ENCODE measurements around the gene ARHGAP8.

ARHGAP8 gene

GRCh38 chr22:44802071-44802700 lies 49.8 kb downstream of the ARHGAP8 start:
- DNase-seq (ENCODE audit: low read depth in 2 of 2) = no peak

DNA sequence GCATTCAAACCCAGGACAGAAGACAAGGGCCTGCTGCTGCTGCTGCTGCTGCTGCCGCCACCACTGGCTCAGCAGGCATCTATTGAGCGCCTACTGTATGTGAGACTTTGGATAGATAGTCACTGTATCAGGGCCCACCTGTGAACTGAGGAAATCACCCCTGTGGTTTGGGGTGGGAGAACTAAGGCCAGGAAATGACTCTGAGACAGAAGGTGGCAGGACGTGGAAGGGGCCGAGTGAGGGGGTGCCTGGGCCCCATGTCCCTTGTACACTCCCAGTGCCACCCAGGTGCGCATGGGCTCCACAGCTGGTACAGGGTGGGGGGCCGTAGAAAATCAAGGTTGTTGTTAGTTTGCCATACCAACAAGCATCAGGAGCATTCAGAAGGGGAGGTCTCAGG lies 50.6 kb downstream of the ARHGAP8 start:
- no peak for DNase-seq (ENCODE audit: low read depth in 2 of 2)

DNA sequence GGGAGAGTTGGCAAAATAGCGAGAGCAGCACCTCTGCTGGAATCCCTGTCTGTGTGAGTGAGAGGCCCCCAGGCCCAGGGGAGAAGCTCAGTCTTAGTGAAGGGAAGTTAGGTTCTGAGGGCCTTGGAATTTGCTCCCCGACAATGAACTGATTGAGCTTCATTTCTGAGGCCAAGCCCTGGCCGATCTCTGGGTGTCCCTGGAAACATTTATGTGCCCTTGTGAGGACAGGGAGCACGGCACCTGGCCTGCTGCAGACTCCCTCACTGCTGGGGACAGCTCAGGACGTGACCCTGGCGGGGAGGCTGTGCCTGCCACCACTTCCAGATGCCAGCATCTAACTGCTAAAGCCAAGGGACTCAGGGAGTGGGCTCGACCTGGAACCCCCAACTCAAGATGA lies 52.0 kb downstream of the ARHGAP8 start:
- no peak for DNase-seq (ENCODE audit: low read depth in 2 of 2)

- DNase-seq (ENCODE audit: low read depth in 2 of 2) = no peak
Observed at GRCh38 chr22:44805711-44806110, 53.3 kb downstream of the ARHGAP8 start.

GRCh38 chr22:44807232-44807631 lies 54.9 kb downstream of the ARHGAP8 start:
- DNase-seq (ENCODE audit: low read depth in 2 of 2) = no peak

GRCh38 chr22:44807915-44808690 lies 55.7 kb downstream of the ARHGAP8 start:
- no peak for DNase-seq (ENCODE audit: low read depth in 2 of 2)

DNA sequence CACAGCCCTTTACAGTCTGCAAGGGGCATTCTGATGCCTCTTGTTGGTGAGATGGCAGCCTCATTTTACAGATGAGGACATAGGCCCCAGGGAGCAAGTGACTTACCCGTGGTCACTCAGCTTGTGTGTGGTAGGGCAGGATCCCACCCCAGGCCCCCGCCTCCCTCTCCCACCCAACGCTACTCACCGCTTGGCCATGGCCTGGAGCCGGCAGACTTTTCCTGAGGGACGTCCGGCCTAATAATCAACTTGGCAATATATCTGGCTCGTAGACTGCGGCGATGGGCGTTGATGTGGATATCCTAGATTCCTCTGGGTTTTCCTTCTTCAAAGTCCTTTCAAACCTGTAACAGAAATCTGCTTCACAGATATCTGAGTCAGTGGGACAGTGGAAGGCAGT lies 57.1 kb downstream of the ARHGAP8 start:
- no peak for DNase-seq (ENCODE audit: low read depth in 2 of 2)

GRCh38 chr22:44811141-44811540 lies 58.8 kb downstream of the ARHGAP8 start:
- no peak for DNase-seq (ENCODE audit: low read depth in 2 of 2)

DNA sequence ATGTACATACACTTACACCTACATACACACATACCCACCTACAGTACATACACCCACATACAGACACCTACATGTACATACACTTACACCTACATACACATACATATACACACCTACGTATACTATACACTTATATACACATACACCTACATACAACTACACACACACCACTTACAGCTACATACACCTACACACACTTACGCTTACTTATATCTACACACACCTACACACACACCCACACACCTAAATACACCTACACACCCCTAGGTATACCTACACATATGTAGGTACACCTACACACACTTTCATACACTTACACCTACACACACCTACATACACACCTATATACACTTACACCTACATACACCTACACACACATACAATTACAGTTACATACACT lies 61.0 kb downstream of the ARHGAP8 start:
- no peak for DNase-seq (ENCODE audit: low read depth in 2 of 2)

GRCh38 chr22:44814266-44815098 lies 62.1 kb downstream of the ARHGAP8 start:
- DNase-seq (ENCODE audit: low read depth in 2 of 2) = no peak

- no peak for DNase-seq (ENCODE audit: low read depth in 2 of 2)
Observed at GRCh38 chr22:44815099-44816070, 63.0 kb downstream of the ARHGAP8 start.

- no peak for DNase-seq (ENCODE audit: low read depth in 2 of 2)
Observed at GRCh38 chr22:44816141-44816540, 63.8 kb downstream of the ARHGAP8 start.

DNA sequence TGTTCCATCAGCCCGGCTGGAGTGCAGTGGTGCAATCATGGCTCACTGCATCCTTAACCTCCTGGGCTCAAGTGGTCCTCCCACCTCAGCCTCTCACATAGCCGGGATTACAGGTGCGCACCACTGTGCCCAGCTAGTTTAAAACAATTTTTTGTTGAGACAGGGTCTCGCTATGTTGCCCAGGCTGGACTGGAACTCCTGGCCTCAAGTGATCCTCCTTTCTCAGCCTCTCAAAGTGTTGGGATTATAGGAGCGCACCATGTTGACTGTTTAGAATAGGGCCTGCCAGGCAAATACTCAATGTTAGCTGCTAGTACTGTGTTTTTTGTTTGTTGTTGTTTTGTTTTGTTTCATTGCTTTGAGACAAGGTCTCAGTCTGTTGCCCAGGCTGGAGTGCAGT lies 66.4 kb downstream of the ARHGAP8 start:
- DNase-seq (ENCODE audit: low read depth in 2 of 2) = no peak

GRCh38 chr22:44819966-44820631 lies 67.7 kb downstream of the ARHGAP8 start:
- no peak for DNase-seq (ENCODE audit: low read depth in 2 of 2)

DNA sequence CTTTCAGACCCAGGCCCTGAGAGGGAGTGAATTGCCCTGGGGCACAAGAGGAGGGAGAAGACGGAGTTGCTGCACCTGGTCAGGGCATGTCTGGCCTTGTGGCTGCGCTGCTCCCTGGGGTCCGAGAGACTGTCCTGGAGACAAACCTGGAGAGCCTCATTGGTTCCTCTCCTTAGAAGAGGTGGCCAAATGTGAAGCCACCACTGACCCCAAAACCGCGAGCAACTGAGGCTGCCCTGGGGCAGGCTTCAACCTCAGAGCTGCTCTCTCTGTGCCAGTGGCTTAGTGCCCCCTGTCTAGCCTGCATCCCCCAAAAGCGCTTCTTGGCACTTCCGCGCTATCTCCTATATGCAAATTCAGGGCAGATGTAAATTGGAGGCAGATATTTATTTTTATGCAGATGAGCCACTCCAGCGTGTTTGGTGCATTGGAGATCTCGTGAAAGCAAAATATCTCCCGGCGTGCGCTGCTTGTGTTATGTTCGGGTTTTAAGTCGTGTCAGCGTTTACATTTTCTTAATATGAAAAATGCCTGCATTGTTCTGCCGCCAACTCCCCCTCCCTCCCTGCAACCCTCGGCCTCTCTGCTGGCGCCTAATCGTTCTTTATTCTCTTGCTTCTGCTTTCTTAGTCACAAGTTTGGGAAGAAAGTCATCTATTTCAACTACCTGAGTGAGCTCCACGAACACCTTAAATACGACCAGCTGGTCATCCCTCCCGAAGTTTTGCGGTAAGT lies 69.5 kb downstream of the ARHGAP8 start:
- no peak for DNase-seq (ENCODE audit: low read depth in 2 of 2)

DNA sequence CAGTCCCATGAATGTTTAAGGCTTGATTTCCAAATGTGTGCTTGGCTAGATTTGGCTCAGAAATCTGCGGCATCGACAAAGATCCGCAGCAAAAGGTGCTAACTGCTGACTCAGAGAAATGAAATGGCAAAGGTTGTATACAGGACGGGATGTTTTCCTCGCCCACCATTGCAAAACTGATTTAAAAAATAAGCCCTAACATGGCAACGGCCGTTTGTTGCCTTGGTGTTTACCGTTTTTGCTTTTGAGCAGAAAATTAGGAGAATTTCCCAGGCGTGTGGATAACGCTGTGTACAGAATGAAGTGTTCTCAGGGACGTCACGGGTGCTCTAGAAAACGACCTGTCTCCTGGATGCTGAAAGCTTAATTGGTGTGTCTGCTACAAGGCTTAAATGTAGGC lies 70.2 kb downstream of the ARHGAP8 start:
- DNase-seq (ENCODE audit: low read depth in 2 of 2) = no peak

GRCh38 chr22:44823396-44823795 lies 71.0 kb downstream of the ARHGAP8 start:
- no peak for DNase-seq (ENCODE audit: low read depth in 2 of 2)

DNA sequence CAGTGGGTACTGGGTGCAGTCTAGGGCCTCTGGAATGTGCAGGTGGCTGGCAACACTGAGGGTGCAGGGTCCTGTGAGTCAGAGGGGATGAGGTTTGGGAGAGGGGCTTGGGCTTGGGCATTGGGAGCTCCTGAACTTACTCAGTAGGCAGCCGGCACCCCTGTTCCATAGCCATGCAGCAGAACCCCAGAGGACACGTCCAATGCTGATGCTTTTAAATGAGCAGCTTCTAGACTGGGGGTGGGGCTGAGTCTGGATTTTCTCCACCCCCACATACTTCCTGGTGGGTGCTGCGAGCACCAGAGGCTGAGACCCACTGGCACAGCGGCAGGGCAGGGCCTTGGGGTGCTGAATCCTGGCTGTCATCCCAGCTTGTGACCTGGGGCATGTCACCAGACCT lies 71.4 kb downstream of the ARHGAP8 start:
- no peak for DNase-seq (ENCODE audit: low read depth in 2 of 2)

DNA sequence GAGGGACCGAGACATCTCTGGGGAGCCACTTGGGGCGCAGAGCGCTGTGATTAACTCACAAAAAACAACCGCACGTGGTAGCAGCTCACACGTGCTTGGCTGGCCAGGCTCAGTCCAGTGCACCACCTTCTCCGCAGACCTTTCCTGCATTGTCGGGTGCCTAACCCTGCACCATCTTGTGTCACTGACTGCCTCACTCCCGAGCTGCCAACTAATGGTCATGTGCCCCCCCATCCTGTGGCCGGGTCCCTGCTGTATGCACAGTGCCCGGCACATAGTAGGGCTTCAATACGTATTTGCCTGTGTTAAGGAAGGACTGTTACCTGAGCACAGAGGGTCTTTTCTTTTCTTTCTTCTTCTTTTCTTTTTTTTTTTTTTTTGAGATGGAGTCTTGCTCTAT lies 71.9 kb downstream of the ARHGAP8 start:
- DNase-seq (ENCODE audit: low read depth in 2 of 2) = no peak

Measured in stimulated activated CD8-positive, alpha-beta memory T cell treated with anti-CD3 and anti-CD28 coated beads, Interleukin-2, amount 100 ng/mL, for 48 hours (primary cell).